B cell (primary cell): ENCODE measurements around the gene SIDT2.

Experiments used
- EZH2 ChIP-seq: IDR thresholded peaks from 2 replicates; pipeline ENCODE4 v1.6.1; 2012; ENCODE audit warnings: borderline replicate concordance, low read depth, mild to moderate bottlenecking, moderate library complexity, low read length; ENCODE audit not compliant: insufficient read depth, poor library complexity, severe bottlenecking
- TF ChIP-seq, protein P1 (sequence below): fragments of 200-600 bp; IDR thresholded peaks from one replicate; pipeline ENCODE4 v1.8.0; 2022; ENCODE audit warnings: antibody characterized with exemption, mild to moderate bottlenecking

DNA sequence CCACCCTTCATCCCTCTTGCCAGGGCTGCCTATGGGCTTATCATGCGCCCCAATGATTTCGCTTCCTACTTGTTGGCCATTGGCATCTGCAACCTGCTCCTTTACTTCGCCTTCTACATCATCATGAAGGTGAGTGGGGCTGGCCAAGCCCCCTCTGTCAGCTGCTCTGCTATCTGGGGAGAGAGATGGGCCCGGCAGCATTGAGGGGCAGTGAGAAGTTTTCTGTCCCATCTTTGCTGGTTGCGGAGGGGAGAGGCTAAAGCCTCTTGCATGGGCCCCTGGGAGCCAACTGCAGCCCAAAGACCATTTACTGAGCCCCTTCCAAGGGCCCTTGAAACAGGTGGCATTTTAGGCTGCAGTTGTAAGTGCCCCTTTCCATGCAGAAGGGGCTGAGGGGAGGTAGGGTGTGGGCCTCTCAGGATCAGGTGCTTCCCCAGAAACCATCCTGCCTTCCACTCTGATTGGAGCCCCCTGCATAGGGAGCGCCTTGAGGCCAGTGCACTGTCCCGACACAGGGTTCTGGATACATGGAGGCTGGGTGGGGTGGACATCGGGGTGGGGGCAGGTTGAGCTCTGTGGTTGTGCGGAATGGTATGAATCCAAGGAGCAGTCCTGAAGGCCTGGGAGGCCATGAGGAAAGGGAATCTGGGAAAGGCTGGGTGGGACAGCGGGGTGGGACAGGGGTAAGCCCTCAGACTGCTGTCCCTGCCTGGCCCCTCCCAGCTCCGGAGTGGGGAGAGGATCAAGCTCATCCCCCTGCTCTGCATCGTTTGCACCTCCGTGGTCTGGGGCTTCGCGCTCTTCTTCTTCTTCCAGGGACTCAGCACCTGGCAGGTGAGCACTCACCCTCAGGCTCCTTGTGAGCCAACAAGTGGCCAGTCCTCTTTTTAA, 14.8 kb downstream of the SIDT2 start:
- TF ChIP-seq, protein P1, sequence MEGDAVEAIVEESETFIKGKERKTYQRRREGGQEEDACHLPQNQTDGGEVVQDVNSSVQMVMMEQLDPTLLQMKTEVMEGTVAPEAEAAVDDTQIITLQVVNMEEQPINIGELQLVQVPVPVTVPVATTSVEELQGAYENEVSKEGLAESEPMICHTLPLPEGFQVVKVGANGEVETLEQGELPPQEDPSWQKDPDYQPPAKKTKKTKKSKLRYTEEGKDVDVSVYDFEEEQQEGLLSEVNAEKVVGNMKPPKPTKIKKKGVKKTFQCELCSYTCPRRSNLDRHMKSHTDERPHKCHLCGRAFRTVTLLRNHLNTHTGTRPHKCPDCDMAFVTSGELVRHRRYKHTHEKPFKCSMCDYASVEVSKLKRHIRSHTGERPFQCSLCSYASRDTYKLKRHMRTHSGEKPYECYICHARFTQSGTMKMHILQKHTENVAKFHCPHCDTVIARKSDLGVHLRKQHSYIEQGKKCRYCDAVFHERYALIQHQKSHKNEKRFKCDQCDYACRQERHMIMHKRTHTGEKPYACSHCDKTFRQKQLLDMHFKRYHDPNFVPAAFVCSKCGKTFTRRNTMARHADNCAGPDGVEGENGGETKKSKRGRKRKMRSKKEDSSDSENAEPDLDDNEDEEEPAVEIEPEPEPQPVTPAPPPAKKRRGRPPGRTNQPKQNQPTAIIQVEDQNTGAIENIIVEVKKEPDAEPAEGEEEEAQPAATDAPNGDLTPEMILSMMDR, result no peak
- TF ChIP-seq EZH2, result no peak
